ENCODE data around the gene GRP. TPM values are rescaled to one million over a fixed set of nuclear protein-coding genes. Genes with fewer than 3 reads are reported as not detected.

The GRP gene
- total RNA-seq, 1 experiment from 2014 or later = not detected

- H3K9ac ChIP-seq (ENCODE audit: low read length) = no peak overlapping the region
- no peak overlapping the region for H2AFZ ChIP-seq (ENCODE audit: low read depth, low read length, poor library complexity, severe bottlenecking)
- no peak overlapping the region for H3K27ac ChIP-seq (ENCODE audit: low read depth, low read length)
- no peaks in the 10 kb centered on the region for H3K27me3 ChIP-seq (ENCODE audit: insufficient read depth, low read length)
- ATAC-seq = no peak
- DNase-seq (ENCODE audit: low read depth, low spot score) = no peak
- no peaks in the 10 kb centered on the region for H4K20me1 ChIP-seq (ENCODE audit: insufficient read depth)
- no peaks in the 10 kb centered on the region for H3K79me2 ChIP-seq (ENCODE audit: insufficient read depth, low read length)
- ChIA-PET POLR2A (no interaction called here), RAD21 (ENCODE audit: low non-redundant PET in 1 of 2, low total read pairs in 2 of 2, uncharacterized antibody in 2 of 2, unreplicated experiment in 2 of 2) (no interaction called here), CTCF (interaction anchor here (1.3 kb wide), 1 partner anchor 11 kb away, joined by 3 read pairs; no protein-coding TSS in a partner anchor)
- H3K9me3 ChIP-seq (ENCODE audit: control insufficient read depth in 1 of 2, insufficient read depth in 1 of 2, low read depth in 1 of 2, low read length in 2 of 2) = no peaks in the 10 kb centered on the region
- no peak for TF ChIP-seq JUND (IDR thresholded peaks at IDR 0.05)
- TF ChIP-seq ZNF274 (IDR thresholded peaks at IDR 0.05; ENCODE audit: low read depth, low read length) = no peak
- TF ChIP-seq YY1 (IDR thresholded peaks at IDR 0.05; ENCODE audit: extremely low read depth, insufficient replicate concordance, low read depth, low read length) = no peak
- TF ChIP-seq, protein P1, sequence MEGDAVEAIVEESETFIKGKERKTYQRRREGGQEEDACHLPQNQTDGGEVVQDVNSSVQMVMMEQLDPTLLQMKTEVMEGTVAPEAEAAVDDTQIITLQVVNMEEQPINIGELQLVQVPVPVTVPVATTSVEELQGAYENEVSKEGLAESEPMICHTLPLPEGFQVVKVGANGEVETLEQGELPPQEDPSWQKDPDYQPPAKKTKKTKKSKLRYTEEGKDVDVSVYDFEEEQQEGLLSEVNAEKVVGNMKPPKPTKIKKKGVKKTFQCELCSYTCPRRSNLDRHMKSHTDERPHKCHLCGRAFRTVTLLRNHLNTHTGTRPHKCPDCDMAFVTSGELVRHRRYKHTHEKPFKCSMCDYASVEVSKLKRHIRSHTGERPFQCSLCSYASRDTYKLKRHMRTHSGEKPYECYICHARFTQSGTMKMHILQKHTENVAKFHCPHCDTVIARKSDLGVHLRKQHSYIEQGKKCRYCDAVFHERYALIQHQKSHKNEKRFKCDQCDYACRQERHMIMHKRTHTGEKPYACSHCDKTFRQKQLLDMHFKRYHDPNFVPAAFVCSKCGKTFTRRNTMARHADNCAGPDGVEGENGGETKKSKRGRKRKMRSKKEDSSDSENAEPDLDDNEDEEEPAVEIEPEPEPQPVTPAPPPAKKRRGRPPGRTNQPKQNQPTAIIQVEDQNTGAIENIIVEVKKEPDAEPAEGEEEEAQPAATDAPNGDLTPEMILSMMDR (IDR thresholded peaks at IDR 0.05 in 2 of 3, conservative IDR thresholded peaks at IDR 0.05 in 1 of 3; ENCODE audit: borderline replicate concordance in 1 of 3, insufficient read depth in 1 of 3, low read depth in 2 of 3, low read length in 2 of 3) = no peak
- TF ChIP-seq CBX3 (IDR thresholded peaks at IDR 0.05; ENCODE audit: low read depth) = no peak
- no peak for TF ChIP-seq POLR2A (IDR thresholded peaks at IDR 0.05; ENCODE audit: borderline replicate concordance, extremely low read depth, insufficient read depth, insufficient read length)
- TF ChIP-seq SIN3A (IDR thresholded peaks at IDR 0.05; ENCODE audit: low read depth) = no peak
- TF ChIP-seq ZBTB33 (IDR thresholded peaks at IDR 0.05; ENCODE audit: extremely low read depth, insufficient replicate concordance, low read length) = no peak
- TF ChIP-seq ZFX (IDR thresholded peaks at IDR 0.05) = no peak
- no peak for TF ChIP-seq TCF7L2 (IDR thresholded peaks at IDR 0.05; ENCODE audit: borderline replicate concordance, extremely low read depth, insufficient read depth, insufficient read length)
- TF ChIP-seq EZH2phosphoT487 (IDR thresholded peaks at IDR 0.05; ENCODE audit: borderline replicate concordance) = no peak
- no peak for TF ChIP-seq RAD21 (IDR thresholded peaks at IDR 0.05; ENCODE audit: low read depth)
- no peak for TF ChIP-seq POLR2AphosphoS5 (IDR thresholded peaks at IDR 0.05; ENCODE audit: low read depth, low read length)
- no peak for TF ChIP-seq CEBPB (IDR thresholded peaks at IDR 0.05; ENCODE audit: low read depth)
- no peak for TF ChIP-seq SP1 (IDR thresholded peaks at IDR 0.05; ENCODE audit: low read depth)
- TF ChIP-seq, protein P2, sequence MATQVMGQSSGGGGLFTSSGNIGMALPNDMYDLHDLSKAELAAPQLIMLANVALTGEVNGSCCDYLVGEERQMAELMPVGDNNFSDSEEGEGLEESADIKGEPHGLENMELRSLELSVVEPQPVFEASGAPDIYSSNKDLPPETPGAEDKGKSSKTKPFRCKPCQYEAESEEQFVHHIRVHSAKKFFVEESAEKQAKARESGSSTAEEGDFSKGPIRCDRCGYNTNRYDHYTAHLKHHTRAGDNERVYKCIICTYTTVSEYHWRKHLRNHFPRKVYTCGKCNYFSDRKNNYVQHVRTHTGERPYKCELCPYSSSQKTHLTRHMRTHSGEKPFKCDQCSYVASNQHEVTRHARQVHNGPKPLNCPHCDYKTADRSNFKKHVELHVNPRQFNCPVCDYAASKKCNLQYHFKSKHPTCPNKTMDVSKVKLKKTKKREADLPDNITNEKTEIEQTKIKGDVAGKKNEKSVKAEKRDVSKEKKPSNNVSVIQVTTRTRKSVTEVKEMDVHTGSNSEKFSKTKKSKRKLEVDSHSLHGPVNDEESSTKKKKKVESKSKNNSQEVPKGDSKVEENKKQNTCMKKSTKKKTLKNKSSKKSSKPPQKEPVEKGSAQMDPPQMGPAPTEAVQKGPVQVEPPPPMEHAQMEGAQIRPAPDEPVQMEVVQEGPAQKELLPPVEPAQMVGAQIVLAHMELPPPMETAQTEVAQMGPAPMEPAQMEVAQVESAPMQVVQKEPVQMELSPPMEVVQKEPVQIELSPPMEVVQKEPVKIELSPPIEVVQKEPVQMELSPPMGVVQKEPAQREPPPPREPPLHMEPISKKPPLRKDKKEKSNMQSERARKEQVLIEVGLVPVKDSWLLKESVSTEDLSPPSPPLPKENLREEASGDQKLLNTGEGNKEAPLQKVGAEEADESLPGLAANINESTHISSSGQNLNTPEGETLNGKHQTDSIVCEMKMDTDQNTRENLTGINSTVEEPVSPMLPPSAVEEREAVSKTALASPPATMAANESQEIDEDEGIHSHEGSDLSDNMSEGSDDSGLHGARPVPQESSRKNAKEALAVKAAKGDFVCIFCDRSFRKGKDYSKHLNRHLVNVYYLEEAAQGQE (IDR thresholded peaks at IDR 0.05; ENCODE audit: low read depth) = no peak
- TF ChIP-seq EGR1 (IDR thresholded peaks at IDR 0.05; ENCODE audit: low read depth) = no peak
- TF ChIP-seq, protein P3, sequence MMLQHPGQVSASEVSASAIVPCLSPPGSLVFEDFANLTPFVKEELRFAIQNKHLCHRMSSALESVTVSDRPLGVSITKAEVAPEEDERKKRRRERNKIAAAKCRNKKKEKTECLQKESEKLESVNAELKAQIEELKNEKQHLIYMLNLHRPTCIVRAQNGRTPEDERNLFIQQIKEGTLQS (IDR thresholded peaks at IDR 0.05) = no peak
- no peak overlapping the region for H3K4me3 ChIP-seq (replicated peaks in 1 of 2; ENCODE audit: low read depth in 1 of 2, low read length in 2 of 2)
- H3K9me2 ChIP-seq (ENCODE audit: insufficient read depth) = no peaks in the 10 kb centered on the region
- no peaks in the 10 kb centered on the region for H3K36me3 ChIP-seq (ENCODE audit: control insufficient read depth in 1 of 2, insufficient read depth in 2 of 2, low read length in 2 of 2)
- no TSS peak for BruUV-seq (replicated peaks)
- no peaks in the 10 kb centered on the region for H3K4me1 ChIP-seq (ENCODE audit: control insufficient read depth in 1 of 2, insufficient read depth in 2 of 2, low read length in 2 of 2)
- no peak overlapping the region for H3K4me2 ChIP-seq (ENCODE audit: low read length)
- intact Hi-C loops (cut with micrococcal nuclease) = no loop called here
Observed at GRCh38 chr18:59238385-59238784, 18.4 kb downstream of the GRP start.
